ENCODE measurements around the gene DIP2C.
A peak's percentile ranks its signal among the peaks of the same experiment; 100 is the strongest.
"Not testable (repeated sequence)": the region's sequence is repeated elsewhere in the genome, so short reads cannot be mapped to it uniquely, and the experiment has no call there.

Gene DIP2C

DNA sequence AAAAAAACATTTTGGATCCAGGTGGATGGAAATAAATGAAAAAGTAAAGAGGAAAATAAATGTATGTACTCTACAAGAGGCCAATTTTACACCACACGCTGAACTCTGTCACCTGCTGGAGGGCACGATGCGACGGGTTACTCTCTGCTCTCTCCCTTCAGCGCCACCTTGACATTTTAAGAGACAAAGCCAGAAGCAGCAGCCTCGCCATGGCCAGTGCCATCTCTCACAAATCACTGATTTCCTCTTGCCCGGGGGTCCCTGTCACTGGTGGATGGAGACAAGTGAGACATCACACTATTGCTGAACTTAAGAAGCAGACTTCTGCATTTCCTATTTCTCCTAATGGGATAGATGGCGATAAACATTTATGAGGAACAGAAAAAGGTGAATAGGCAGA, 364.2 kb downstream of the DIP2C start:
- TF ChIP-seq, protein P1, sequence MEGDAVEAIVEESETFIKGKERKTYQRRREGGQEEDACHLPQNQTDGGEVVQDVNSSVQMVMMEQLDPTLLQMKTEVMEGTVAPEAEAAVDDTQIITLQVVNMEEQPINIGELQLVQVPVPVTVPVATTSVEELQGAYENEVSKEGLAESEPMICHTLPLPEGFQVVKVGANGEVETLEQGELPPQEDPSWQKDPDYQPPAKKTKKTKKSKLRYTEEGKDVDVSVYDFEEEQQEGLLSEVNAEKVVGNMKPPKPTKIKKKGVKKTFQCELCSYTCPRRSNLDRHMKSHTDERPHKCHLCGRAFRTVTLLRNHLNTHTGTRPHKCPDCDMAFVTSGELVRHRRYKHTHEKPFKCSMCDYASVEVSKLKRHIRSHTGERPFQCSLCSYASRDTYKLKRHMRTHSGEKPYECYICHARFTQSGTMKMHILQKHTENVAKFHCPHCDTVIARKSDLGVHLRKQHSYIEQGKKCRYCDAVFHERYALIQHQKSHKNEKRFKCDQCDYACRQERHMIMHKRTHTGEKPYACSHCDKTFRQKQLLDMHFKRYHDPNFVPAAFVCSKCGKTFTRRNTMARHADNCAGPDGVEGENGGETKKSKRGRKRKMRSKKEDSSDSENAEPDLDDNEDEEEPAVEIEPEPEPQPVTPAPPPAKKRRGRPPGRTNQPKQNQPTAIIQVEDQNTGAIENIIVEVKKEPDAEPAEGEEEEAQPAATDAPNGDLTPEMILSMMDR (IDR thresholded peaks at IDR 0.05; ENCODE audit: borderline replicate concordance, control extremely low read depth, extremely low read depth, insufficient read depth, missing control alignments), result no peak
- in situ Hi-C loops (cut with MboI; ENCODE audit: low sequenced_read_pairs, unreplicated experiment), result no loop called here
- no peak for DNase-seq (ENCODE audit: low spot score)

DNA sequence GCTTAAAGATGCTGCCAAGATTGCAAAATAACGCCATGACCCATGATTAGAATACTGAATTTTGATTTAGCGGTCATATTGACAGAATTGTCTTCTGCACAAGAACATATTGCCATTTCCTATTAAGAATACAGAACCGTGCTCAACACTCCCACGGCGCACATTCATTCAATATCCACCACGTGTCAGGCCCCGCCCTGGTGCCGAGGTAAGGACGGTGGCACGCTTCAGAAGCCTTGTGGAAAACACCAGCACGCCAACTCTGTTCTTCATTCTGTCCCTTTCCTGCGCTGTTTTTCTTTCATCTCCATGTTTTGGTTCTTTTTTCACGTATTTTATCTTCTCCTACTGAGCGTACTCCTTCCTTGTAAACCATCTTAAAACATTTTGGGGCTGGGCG, 364.9 kb downstream of the DIP2C start:
- TF ChIP-seq, protein P1 (IDR thresholded peaks at IDR 0.05; ENCODE audit: borderline replicate concordance, control extremely low read depth, extremely low read depth, insufficient read depth, missing control alignments), result no peak
- in situ Hi-C loops (cut with MboI; ENCODE audit: low sequenced_read_pairs, unreplicated experiment), result no loop called here
- DNase-seq (ENCODE audit: low spot score), result no peak

DNA sequence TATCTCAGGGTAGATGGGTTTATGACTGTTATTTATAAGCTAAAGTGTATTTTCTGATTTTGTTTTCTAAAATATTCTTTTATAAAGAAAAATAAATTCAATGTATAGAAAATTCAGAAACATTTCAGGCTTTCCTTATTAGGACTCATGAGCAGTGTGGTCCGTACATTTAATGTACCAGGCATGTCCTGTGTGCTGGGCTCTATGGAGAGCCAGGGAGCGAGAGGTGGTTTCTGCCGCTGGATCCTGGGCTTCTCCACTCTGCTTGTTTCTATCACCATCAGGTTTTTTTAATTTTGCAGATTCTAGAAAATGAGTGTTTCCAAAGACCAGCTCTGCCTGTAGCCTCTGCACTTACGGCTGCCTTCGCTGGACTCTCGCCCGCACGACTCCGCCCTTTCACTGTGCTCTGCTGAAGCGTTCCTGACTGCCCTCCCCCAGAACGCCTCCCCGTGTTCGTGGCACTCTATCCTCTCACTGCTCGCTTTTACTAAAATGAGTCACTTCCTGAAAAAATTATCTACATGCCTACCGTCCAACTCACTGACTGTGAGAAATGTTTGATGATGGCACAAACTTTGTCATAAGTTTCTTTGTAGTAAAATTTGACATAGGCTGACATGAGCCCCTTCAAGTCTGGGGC, 365.7 kb downstream of the DIP2C start:
- in situ Hi-C loops (cut with MboI; ENCODE audit: low sequenced_read_pairs, unreplicated experiment), result no loop called here
- peak; percentile 58 for DNase-seq (ENCODE audit: low spot score)
- TF ChIP-seq, protein P1 (IDR thresholded peaks at IDR 0.05; ENCODE audit: borderline replicate concordance, control extremely low read depth, extremely low read depth, insufficient read depth, missing control alignments), result no peak

DNA sequence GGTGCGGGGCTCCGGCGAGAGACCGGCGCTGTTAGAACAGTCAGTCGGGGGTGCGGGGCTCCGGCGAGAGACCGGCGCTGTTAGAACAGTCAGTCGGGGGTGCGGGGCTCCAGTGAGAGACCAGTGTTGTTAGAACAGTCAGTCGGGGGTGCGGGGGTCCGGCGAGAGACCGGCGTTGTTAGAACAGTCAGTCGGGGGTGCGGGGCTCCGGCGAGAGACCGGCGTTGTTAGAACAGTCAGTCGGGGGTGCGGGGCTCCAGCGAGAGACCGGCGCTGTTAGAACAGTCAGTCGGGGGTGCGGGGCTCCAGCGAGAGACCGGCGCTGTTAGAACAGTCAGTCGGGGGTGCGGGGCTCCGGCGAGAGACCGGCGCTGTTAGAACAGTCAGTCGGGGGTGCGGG, 366.4 kb downstream of the DIP2C start:
- in situ Hi-C loops (cut with MboI; ENCODE audit: low sequenced_read_pairs, unreplicated experiment); DNase-seq (ENCODE audit: low spot score): not testable (repeated sequence)

DNA sequence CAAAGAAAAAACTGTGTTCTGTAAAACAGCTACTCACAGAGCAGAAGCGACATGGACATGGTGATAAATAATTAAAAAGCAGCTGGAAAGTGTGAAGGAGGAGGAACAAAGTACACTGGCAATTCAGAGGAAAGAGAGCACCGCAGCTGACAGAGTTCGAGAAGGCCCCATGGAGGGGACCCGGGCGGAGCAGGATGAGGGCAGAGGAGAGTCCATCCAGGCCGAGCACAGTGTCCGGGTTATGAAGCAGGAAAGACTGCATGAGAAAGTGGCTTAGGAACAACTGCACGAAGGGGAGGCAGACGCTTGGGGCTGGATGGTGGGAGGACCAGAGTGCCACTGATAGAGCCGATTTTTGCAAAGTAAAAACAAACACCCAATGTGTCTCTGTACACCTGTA, 368.7 kb downstream of the DIP2C start:
- TF ChIP-seq, protein P1 (IDR thresholded peaks at IDR 0.05; ENCODE audit: borderline replicate concordance, control extremely low read depth, extremely low read depth, insufficient read depth, missing control alignments), result no peak
- in situ Hi-C loops (cut with MboI; ENCODE audit: low sequenced_read_pairs, unreplicated experiment), result no loop called here
- DNase-seq (ENCODE audit: low spot score), result no peak

DNA sequence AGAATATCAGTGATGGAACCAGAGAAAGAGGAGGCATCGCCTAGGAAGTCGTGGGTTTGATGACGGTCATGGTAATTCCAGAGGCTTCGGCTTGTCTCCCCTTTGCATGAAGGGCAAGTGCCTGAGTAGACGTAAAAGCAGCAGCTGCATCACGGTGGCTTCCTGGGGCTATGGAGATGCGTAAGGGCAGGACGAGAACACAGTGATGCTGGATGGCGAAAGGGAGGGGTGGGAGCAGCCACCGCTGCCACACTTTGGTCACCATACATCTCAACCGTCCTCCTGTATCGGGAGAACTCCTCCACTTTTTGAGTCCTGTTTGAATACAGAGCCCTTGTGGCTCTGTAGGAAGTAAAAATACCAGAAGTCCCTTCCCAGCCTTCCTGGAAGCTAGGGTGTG, 371.5 kb downstream of the DIP2C start:
- in situ Hi-C loops (cut with MboI; ENCODE audit: low sequenced_read_pairs, unreplicated experiment), result no loop called here
- TF ChIP-seq, protein P1 (IDR thresholded peaks at IDR 0.05; ENCODE audit: borderline replicate concordance, control extremely low read depth, extremely low read depth, insufficient read depth, missing control alignments), result no peak
- no peak for DNase-seq (ENCODE audit: low spot score)

DNA sequence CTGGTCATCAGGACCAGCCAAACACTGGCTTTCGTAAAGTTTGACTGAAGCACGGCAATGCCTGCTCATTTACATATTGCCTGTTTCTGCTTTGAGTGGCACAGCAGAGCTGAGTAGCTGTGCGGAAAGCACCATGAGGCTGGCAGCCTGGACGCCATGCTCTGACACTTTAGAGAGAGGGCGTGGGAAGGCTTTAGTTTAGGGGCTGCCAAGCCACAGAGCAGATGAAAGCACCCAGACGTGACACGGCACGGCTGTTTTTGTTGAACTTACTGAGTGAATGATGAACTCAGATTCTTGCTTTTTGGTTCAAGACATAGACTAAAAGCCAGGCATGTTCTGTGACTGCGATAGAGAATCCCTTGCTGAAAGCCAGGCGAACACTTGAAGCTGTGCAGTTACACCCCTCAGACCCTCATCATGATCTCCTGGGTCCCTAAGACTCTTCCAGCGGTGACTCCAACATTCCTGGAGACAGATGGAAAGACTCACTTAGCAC, 372.1 kb downstream of the DIP2C start:
- in situ Hi-C loops (cut with MboI; ENCODE audit: low sequenced_read_pairs, unreplicated experiment), result no loop called here
- TF ChIP-seq, protein P1 (IDR thresholded peaks at IDR 0.05; ENCODE audit: borderline replicate concordance, control extremely low read depth, extremely low read depth, insufficient read depth, missing control alignments), result no peak
- peak; percentile 64 for DNase-seq (ENCODE audit: low spot score)

All from GM13976 (cell line).